Endothelial cell of umbilical vein (primary cell): ENCODE measurements around the gene PRXL2B.

ENCODE experiments used
- CTCF ChIP-seq, 2 donors: IDR thresholded peaks; 1 replicate in 1 of 2; 2 replicates in 1 of 2; pipeline ENCODE4 v1.5.1; 2011; ENCODE audit warnings: low read length in 2 of 2, mild to moderate bottlenecking in 2 of 2, moderate library complexity in 2 of 2, control low read depth in 1 of 2, inconsistent platforms in 1 of 2, low read depth in 1 of 2; ENCODE audit not compliant: insufficient read depth in 1 of 2; ENCODE audit errors: extremely low read depth in 1 of 2
- MYC ChIP-seq: IDR thresholded peaks from one replicate; pipeline ENCODE4 v1.6.1; 2011; ENCODE audit warnings: mild to moderate bottlenecking, low read depth, low read length
- POLR2AphosphoS5 ChIP-seq: IDR thresholded peaks from 2 replicates; pipeline ENCODE4 v1.6.1; 2012; ENCODE audit warnings: low read depth, mild to moderate bottlenecking, control low read depth, low read length, moderate library complexity; ENCODE audit not compliant: insufficient read depth

GRCh38 chr1:2595261-2595811 is 8.8 kb downstream of the PRXL2B start:
- TF ChIP-seq CTCF (IDR thresholded peaks at IDR 0.05; ENCODE audit: extremely low read depth in 1 of 2, insufficient read depth in 1 of 2, low read depth in 1 of 2, low read length in 2 of 2) (no peak), MYC (no peak), POLR2AphosphoS5 (no peak)
